C1 segment of cervical spinal cord (tissue), 14 donors: ENCODE results near the gene GNAO1.

Experiments
- DNase-seq, 14 donors: peaks; one replicate each; lab custom pipeline; 2025; lab: John Stamatoyannopoulos, UW

Gene GNAO1

GRCh38 chr16:56191156-56191815, at the start of gene GNAO1:
GNAO1 (plus strand) TSS chr16:56191489; CDS start chr16:56192236, 747 bp downstream.
- DNase-seq: peak in 12 of 14 donors; percentile 73 to 88 (median 82)

- DNase-seq: no peak
Observed at GRCh38 chr16:56143666-56144065, 47.6 kb upstream of the GNAO1 start.

- DNase-seq: no peak
Observed at GRCh38 chr16:56145369-56145768, 45.9 kb upstream of the GNAO1 start.

- DNase-seq: no peak
Observed at GRCh38 chr16:56151621-56152020, 39.7 kb upstream of the GNAO1 start.

GRCh38 chr16:56161658-56162057, 29.6 kb upstream of the GNAO1 start:
- no peak for DNase-seq

GRCh38 chr16:56163089-56163488, 28.2 kb upstream of the GNAO1 start:
- DNase-seq: no peak

GRCh38 chr16:56163938-56164337, 27.4 kb upstream of the GNAO1 start:
- no peak for DNase-seq

GRCh38 chr16:56164636-56165035, 26.7 kb upstream of the GNAO1 start:
- no peak for DNase-seq

- DNase-seq: no peak
Observed at GRCh38 chr16:56174411-56174810, 16.9 kb upstream of the GNAO1 start.

- no peak for DNase-seq
Observed at GRCh38 chr16:56181401-56181800, 9.9 kb upstream of the GNAO1 start.

- no peak for DNase-seq
Observed at GRCh38 chr16:56183266-56183665, 8.0 kb upstream of the GNAO1 start.

- DNase-seq: peak in 2 of 14 donors; percentile 37 to 55
Observed at GRCh38 chr16:56190048-56190676, 1.1 kb upstream of the GNAO1 start.

GRCh38 chr16:56190677-56191155, 573 bp upstream of the GNAO1 start:
- DNase-seq: peak in 6 of 14 donors; percentile 74 to 87 (median 80)

- peak in 6 of 14 donors; percentile 54 to 73 (median 62) for DNase-seq
Observed at GRCh38 chr16:56191835-56192634, 746 bp downstream of the GNAO1 start.

GRCh38 chr16:56192635-56192945, 1.3 kb downstream of the GNAO1 start:
- DNase-seq: peak in 3 of 14 donors; percentile 37 to 54 (median 43)

GRCh38 chr16:56192986-56193945, 2.0 kb downstream of the GNAO1 start:
- peak in 4 of 14 donors; percentile 47 to 69 (median 58) for DNase-seq

GRCh38 chr16:56193951-56194726, 2.9 kb downstream of the GNAO1 start:
- peak; percentile 46 to 90 (median 82) for DNase-seq

- peak in 10 of 14 donors; percentile 19 to 61 (median 35) for DNase-seq
Observed at GRCh38 chr16:56195151-56195550, 3.9 kb downstream of the GNAO1 start.

- DNase-seq: no peak
Observed at GRCh38 chr16:56196381-56196780, 5.1 kb downstream of the GNAO1 start.
